H1 (cell line): ENCODE data around the gene CLCA4. TPM values are rescaled to one million over a fixed set of nuclear protein-coding genes. Genes with fewer than 3 reads are reported as not detected.

Source experiments
- CTCF ChIA-PET: fragments of 300-600 bp; sonication (Branson Sonifier 250); formaldehyde crosslinking; loops from one replicate; lab custom pipeline; 2021; ENCODE audit not compliant: partially characterized antibody; lab: Charles Lee
- POLR2A ChIA-PET: fragments of 300-600 bp; sonication (Branson Sonifier 250); formaldehyde crosslinking; loops from one replicate; lab custom pipeline; 2021; ENCODE audit warnings: inconsistent platforms; ENCODE audit not compliant: partially characterized antibody; lab: Charles Lee
- DNase-seq, 2 experiments: peaks; one replicate each; pipeline versions ENCODE4 v3.0.0 to v3.0.0-alpha.2; 2010 to 2022; ENCODE audit warnings: low spot score in 2 of 2, low read depth in 1 of 2, mixed read lengths in 1 of 2
- FAIRE-seq: peaks from 2 replicates; lab custom pipeline; 2011; peaks lifted over from hg19 to GRCh38; lab: Jason Lieb, UNC
- H2AFZ ChIP-seq: 2 replicates; pipeline ENCODE4 v1.8.1; 2012; ENCODE audit warnings: low read length, inconsistent platforms
- H2AK5ac ChIP-seq: 2 replicates; pipeline ENCODE4 v1.6.1; 2013; ENCODE audit warnings: low read depth, low read length
- H2BK120ac ChIP-seq: replicated peaks from 2 replicates; pipeline ENCODE3; 2013; ENCODE audit warnings: low read depth, low read length, inconsistent platforms
- H2BK12ac ChIP-seq: 2 replicates; pipeline ENCODE4 v1.6.1; 2013; ENCODE audit warnings: low read depth, low read length
- H2BK15ac ChIP-seq: 2 replicates; pipeline ENCODE4 v1.6.1; 2013; ENCODE audit warnings: low read length
- H2BK20ac ChIP-seq: 2 replicates; pipeline ENCODE4 v1.6.1; 2013; ENCODE audit warnings: low read length
- H2BK5ac ChIP-seq: 2 replicates; pipeline ENCODE4 v1.6.1; 2013; ENCODE audit warnings: low read depth, low read length
- H3K14ac ChIP-seq: 2 replicates; pipeline ENCODE4 v1.6.1; 2013; ENCODE audit warnings: inconsistent platforms; ENCODE audit not compliant: insufficient read length
- H3K18ac ChIP-seq: 2 replicates; pipeline ENCODE4 v1.6.1; 2013; ENCODE audit warnings: low read length; ENCODE audit errors: extremely low read depth
- H3K23ac ChIP-seq: 2 replicates; pipeline ENCODE4 v1.6.1; 2013; ENCODE audit warnings: inconsistent platforms; ENCODE audit not compliant: insufficient read length
- H3K23me2 ChIP-seq: 2 replicates; pipeline ENCODE4 v1.6.1; 2013; ENCODE audit warnings: low read depth, low read length
- H3K27ac ChIP-seq: 2 replicates; pipeline ENCODE4 v1.6.1; 2011; ENCODE audit warnings: low read depth, low read length, inconsistent platforms
- H3K27me3 ChIP-seq, 4 experiments: replicated peaks in 1 of 4; 1 replicate in 1 of 4; 2 replicates in 3 of 4; pipeline versions ENCODE4 v1.6.1 to v1.8.1; 2011 to 2013; ENCODE audit warnings: low read length in 3 of 4, mild to moderate bottlenecking in 3 of 4, inconsistent platforms in 2 of 4, mixed read lengths in 2 of 4, moderate library complexity in 1 of 4; ENCODE audit not compliant: control insufficient read depth in 3 of 4, insufficient read depth in 3 of 4; ENCODE audit errors: extremely low read depth in 1 of 4
- H3K36me3 ChIP-seq, 4 experiments: 2 replicates each; pipeline versions ENCODE4 v1.6.1 to v1.8.1; 2011 to 2013; ENCODE audit warnings: mild to moderate bottlenecking in 4 of 4, low read length in 3 of 4, moderate library complexity in 2 of 4, control low read depth in 1 of 4, inconsistent platforms in 1 of 4; ENCODE audit not compliant: insufficient read depth in 4 of 4, control insufficient read depth in 2 of 4
- H3K4ac ChIP-seq: replicated peaks from 2 replicates; pipeline ENCODE3; 2013; ENCODE audit warnings: low read length, low read depth, mixed read lengths, inconsistent platforms; ENCODE audit not compliant: insufficient read length
- H3K4me1 ChIP-seq, 4 experiments: replicated peaks in 1 of 4; 1 replicate in 1 of 4; 2 replicates in 3 of 4; pipeline versions ENCODE4 v1.6.1 to v1.8.1; 2011 to 2013; ENCODE audit warnings: low read length in 3 of 4, inconsistent platforms in 2 of 4, mixed read lengths in 1 of 4; ENCODE audit not compliant: insufficient read depth in 4 of 4, control insufficient read depth in 3 of 4
- H3K4me2 ChIP-seq, 2 experiments: 2 replicates each; pipeline versions ENCODE4 v1.6.1 to v1.8.1; 2011 to 2013; ENCODE audit warnings: low read depth in 2 of 2, low read length in 2 of 2, control low read depth in 1 of 2, inconsistent platforms in 1 of 2, mild to moderate bottlenecking in 1 of 2; ENCODE audit not compliant: insufficient read depth in 1 of 2
- H3K4me3 ChIP-seq, 4 experiments: fragments of 200-600, 300-600 bp in 1 of 4; sonication (generic), shearing (Covaris generic), sonication (Bioruptor Twin) in 1 of 4; 2 replicates each; pipeline versions ENCODE4 v1.5.1 to v1.8.1; 2011 to 2016; ENCODE audit warnings: low read length in 4 of 4, low read depth in 3 of 4, control low read depth in 2 of 4, inconsistent platforms in 2 of 4, mild to moderate bottlenecking in 2 of 4, mixed read lengths in 1 of 4, moderate library complexity in 1 of 4; ENCODE audit not compliant: insufficient read depth in 2 of 4; ENCODE audit errors: extremely low read depth in 1 of 4
- H3K56ac ChIP-seq: replicated peaks from 2 replicates; pipeline ENCODE3; 2013; ENCODE audit warnings: low read depth, mild to moderate bottlenecking, mixed read lengths, low read length, inconsistent platforms; ENCODE audit not compliant: insufficient read length
- H3K79me1 ChIP-seq: 2 replicates; pipeline ENCODE4 v1.6.1; 2013; ENCODE audit warnings: low read depth, low read length, control low read depth
- H3K79me2 ChIP-seq, 2 experiments: 2 replicates each; pipeline versions ENCODE4 v1.6.1 to v1.8.1; 2012 to 2013; ENCODE audit warnings: low read length in 2 of 2, mild to moderate bottlenecking in 2 of 2, inconsistent platforms in 1 of 2; ENCODE audit not compliant: insufficient read depth in 2 of 2, control insufficient read depth in 1 of 2
- H3K9ac ChIP-seq, 4 experiments: replicated peaks in 1 of 4; 1 replicate in 1 of 4; 2 replicates in 3 of 4; pipeline versions ENCODE4 v1.6.1 to v1.8.1; 2011 to 2013; ENCODE audit warnings: low read depth in 3 of 4, low read length in 3 of 4, control low read depth in 2 of 4, mild to moderate bottlenecking in 2 of 4, moderate library complexity in 2 of 4, inconsistent platforms in 1 of 4; ENCODE audit errors: extremely low read depth in 1 of 4
- H3K9me3 ChIP-seq, 2 experiments: 2 replicates each; pipeline versions ENCODE4 v1.6.1 to v1.8.1; 2012 to 2013; ENCODE audit warnings: mild to moderate bottlenecking in 2 of 2, moderate library complexity in 2 of 2, control low read depth in 1 of 2, inconsistent platforms in 1 of 2, low read depth in 1 of 2, low read length in 1 of 2, mixed read lengths in 1 of 2; ENCODE audit not compliant: insufficient read depth in 2 of 2
- H4K20me1 ChIP-seq, 2 experiments: replicated peaks in 1 of 2; 2 replicates each; pipeline versions ENCODE3 to v1.8.1; 2011 to 2013; ENCODE audit warnings: inconsistent platforms in 2 of 2, low read length in 2 of 2, mild to moderate bottlenecking in 1 of 2; ENCODE audit not compliant: insufficient read depth in 2 of 2, control insufficient read depth in 1 of 2
- H4K5ac ChIP-seq: 2 replicates; pipeline ENCODE4 v1.6.1; 2013; ENCODE audit warnings: low read length, low read depth, mixed read lengths, inconsistent platforms; ENCODE audit not compliant: insufficient read length
- H4K8ac ChIP-seq: 2 replicates; pipeline ENCODE4 v1.8.0; 2013; ENCODE audit warnings: mild to moderate bottlenecking, moderate library complexity, low read length, inconsistent platforms; ENCODE audit not compliant: insufficient read depth; ENCODE audit errors: extremely low read depth
- H4K91ac ChIP-seq: replicated peaks from 2 replicates; pipeline ENCODE3; 2013; ENCODE audit warnings: low read length, mixed read lengths, inconsistent platforms; ENCODE audit not compliant: insufficient read length
- WGBS, 2 experiments: shearing (Covaris generic) in 1 of 2; methylation state at CpG; one replicate each; pipeline versions ENCODE4 v1.1.6 to v1.1.7; 2013 to 2015; ENCODE audit warnings: low lambda C conversion rate in 2 of 2, mixed read lengths in 2 of 2, inconsistent platforms in 1 of 2, low coverage in 1 of 2, missing lambda C conversion rate in 1 of 2; ENCODE audit not compliant: insufficient replicate concordance in 2 of 2, insufficient coverage in 1 of 2, insufficient read length in 1 of 2; ENCODE audit errors: extremely low coverage in 1 of 2, missing lambda C conversion rate in 1 of 2; 5-methylcytosine and 5-hydroxymethylcytosine counted together
- polyA plus RNA-seq, 7 experiments: library from polyadenylated mRNA; depleted of rRNA in 3 of 7; stranded (reverse) in 5 of 7; unstranded in 2 of 7; fragments of >200 nt in 5 of 7; fragments of 200-250 nt in 2 of 7; gene quantifications; 1 replicate in 5 of 7; 2 replicates in 1 of 7; 4 replicates in 1 of 7; pipeline versions ENCODE4 v1.2.1 to v1.2.3, GENCODE V29; 2011 to 2013; ENCODE audit warnings: missing spikeins in 2 of 7, mixed read lengths in 2 of 7
- total RNA-seq: library from RNA; stranded (reverse); fragmentation: NEBNext Ultra II Directional; extraction: Animal tissue kit (Norgen Biotek cat#: 25700); gene quantifications from 2 replicates; pipeline ENCODE4 v1.2.1, GENCODE V29; 2021

Gene CLCA4
- total and polyA plus RNA-seq, 2 of the 8 experiments (the other 6 are each of a cell fraction or from before 2014, with no cell fraction given) = not detected

DNA sequence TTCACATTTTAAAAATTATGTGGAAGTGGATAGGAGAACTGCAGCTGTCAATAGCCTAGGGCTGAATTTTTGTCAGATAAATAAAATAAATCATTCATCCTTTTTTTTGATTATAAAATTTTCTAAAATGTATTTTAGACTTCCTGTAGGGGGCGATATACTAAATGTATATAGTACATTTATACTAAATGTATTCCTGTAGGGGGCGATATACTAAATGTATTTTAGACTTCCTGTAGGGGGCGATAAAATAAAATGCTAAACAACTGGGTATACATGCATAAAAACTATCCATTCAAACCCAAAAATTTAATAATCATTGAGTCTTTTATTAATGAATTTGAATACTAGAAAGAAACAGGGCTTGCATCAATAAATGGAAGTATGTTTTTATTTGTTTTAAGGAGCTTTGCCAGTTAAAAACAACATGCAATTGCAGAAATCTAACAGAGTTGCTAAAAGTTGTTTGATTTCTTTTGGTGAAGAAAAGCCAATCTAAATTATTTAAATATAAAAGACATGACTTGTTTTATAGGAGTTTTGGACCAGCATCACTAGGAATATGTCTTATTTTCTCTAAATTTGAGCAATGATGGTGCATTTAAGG lies 46.8 kb upstream of the CLCA4 start:
- DNase-seq = no peak
- no peak for FAIRE-seq
- H3K14ac ChIP-seq = no peak overlapping the region

More for the DNA sequence above, 46.8 kb upstream of the CLCA4 start:
- Histone ChIP-seq H3K4me1 (peaks cover 10 to 18% (median 12%) of the 10 kb centered on the region in 4 experiments), H3K4ac (no peak overlapping the region), H2BK120ac (no peak overlapping the region), H4K20me1 (no peaks in the 10 kb centered on the region), H2BK5ac (no peak overlapping the region), H3K4me3 (no peak overlapping the region), H3K27ac (no peak overlapping the region), H4K8ac (no peak overlapping the region), H3K79me2 (no peaks in the 10 kb centered on the region), H3K23me2 (no peaks in the 10 kb centered on the region), H4K91ac (no peak overlapping the region), H3K9ac (no peak overlapping the region), H3K18ac (no peak overlapping the region), H3K36me3 (no peaks in the 10 kb centered on the region), H2BK20ac (no peak overlapping the region), H3K9me3 (peaks cover 0 to 7% of the 10 kb centered on the region in 2 experiments; a peak in 2 of 4 replicates), H4K5ac (no peak overlapping the region), H2BK15ac (no peak overlapping the region), H2AFZ (no peak overlapping the region), H3K79me1 (no peaks in the 10 kb centered on the region), H2AK5ac (no peak overlapping the region), H3K56ac (no peak overlapping the region), H3K27me3 (no peaks in the 10 kb centered on the region), H2BK12ac (no peak overlapping the region), H3K23ac (no peak overlapping the region), H3K4me2 (no peak overlapping the region)
- ChIA-PET POLR2A (no interaction called here), CTCF (interaction anchor here (0.7 to 4.3 kb wide), 50 partner anchors 9 to 273 kb away, joined by 3 to 45 read pairs (median 5); partner anchors contain the start of genes CLCA2, ODF2L and SH3GLB1)
- 18% methylated on average over 3 of the region's 3 CpGs; no CpG with 5 or more reads in 1 of the 2 experiments for WGBS, 2 experiments
